Activated CD4-positive, CD25-positive, alpha-beta regulatory T cell treated with anti-CD3 and anti-CD28 coated beads, Interleukin-2, amount 50 U/mL, for 16 hours (primary cell): ENCODE data around the gene DUSP5.
A peak's percentile ranks its signal among the peaks of the same experiment; 100 is the strongest.
"Not testable (repeated sequence)": the region's sequence is repeated elsewhere in the genome, so short reads cannot be mapped to it uniquely, and the experiment has no call there.

ENCODE experiments used
- DNase-seq: peaks from one replicate; pipeline ENCODE4 v3.0.0-alpha.2; 2020; ENCODE audit warnings: low read depth, low spot score

Gene DUSP5

DNA sequence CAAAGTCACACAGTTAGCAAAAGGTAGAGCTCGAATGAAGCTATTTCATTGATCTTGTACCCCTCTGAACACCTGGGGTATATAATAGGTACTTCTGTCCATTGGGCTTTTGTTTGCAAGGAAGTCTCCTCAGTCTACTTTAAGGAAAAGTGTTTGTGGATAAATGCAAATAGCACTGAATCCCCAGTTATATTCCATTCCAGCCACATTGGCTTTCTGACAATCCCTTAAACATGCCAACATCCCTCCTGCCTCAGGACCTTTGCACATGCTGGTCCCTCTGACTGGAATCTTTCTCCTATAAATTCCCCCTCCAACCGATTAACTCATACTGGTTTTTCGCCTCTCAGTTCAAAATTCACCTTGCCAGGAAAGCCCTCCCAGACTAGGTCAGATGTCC, 17.1 kb downstream of the DUSP5 start:
- no peak for DNase-seq

- DNase-seq: no peak
Measured at GRCh38 chr10:110516815-110517492, 19.2 kb downstream of the DUSP5 start.

- no peak for DNase-seq
Measured at GRCh38 chr10:110522365-110522988, 24.8 kb downstream of the DUSP5 start.

DNA sequence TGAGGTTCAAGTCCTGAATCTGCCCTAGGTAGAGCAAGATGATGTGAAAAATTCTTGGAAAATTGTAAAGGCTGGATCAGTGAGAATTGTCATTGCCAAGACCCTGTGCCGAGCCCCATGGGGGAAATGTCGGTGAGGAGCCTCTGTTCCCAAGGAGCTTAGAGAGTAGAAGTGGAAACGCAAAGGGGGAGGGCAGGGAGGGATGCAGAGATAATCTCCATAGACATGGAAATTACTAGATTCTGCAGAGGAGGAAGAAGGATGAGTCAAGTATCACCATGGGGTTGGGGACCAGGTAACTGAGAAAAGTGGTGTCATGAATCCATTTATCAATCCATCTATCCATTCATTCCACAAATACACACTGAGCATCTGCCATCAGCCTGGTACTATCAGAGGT, 26.0 kb downstream of the DUSP5 start:
- no peak for DNase-seq

- DNase-seq: no peak
Measured at GRCh38 chr10:110524179-110524858, 26.6 kb downstream of the DUSP5 start.

- DNase-seq: no peak
Measured at GRCh38 chr10:110524859-110525232, 27.1 kb downstream of the DUSP5 start.

DNA sequence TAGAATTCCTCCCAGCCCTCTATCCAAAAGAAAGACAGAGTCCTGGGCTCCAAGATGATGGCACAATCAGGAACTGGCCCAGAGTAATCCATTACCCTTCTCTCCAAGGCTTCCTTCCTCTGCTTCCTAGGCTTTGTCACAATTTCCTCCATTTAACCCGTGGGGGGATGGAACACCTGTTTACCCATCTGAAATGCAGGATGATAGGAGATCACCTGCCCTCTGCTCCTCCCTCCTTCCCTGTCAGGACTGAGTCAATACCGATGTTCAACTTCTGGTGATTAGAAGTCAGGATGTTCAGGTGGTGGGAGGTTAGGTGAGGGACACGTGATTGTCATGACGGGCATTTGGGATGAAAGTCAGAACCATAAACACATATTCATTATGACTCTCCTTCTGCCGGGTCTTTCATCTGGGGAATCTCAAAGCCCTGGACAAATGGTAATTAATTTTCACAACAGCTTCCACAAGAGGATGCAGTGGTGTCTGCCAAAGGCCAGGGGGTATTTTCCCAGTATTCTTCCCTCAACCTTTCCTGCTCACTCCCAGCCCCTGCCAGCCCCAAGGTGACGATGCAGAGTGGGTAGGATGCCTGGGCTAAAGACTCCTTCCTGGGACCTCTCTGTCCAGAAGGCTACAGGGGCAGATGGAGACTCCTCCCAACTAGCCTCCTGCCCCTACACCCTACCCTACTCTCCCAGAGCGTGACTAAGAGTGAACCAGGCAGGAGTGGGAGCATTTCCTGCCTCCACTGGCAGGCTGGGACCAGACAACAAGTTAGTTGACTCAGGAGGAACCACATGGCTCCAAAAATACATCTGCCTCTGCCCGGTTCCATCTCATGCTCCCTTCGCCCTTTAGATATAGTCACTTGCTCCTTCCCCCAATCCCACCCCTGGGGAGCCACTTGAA, 27.9 kb downstream of the DUSP5 start:
- DNase-seq: no peak

DNA sequence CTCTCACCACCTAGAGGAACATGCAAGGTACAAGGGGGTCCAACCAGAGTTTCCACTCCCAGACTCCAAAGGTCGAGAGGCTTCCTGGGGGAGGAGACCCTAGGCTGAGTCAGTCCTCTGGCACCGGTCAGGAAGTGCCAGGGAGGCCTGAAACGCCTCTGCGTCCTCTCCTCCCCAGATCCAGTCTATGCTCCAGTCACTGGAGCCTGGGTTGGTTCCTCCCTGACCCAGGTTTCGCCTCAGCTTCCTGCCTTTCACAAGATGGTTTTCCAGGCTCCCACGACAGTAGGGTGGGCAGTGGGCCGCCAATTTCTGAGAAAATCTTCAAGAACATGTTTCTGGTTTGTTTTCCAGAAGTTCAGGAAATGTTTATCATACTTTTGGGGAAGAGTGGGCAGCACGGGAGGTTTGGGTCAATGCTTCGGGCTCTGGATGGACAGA, 30.0 kb downstream of the DUSP5 start:
- DNase-seq: no peak

GRCh38 chr10:110528224-110528996, 30.7 kb downstream of the DUSP5 start:
- DNase-seq: no peak

DNA sequence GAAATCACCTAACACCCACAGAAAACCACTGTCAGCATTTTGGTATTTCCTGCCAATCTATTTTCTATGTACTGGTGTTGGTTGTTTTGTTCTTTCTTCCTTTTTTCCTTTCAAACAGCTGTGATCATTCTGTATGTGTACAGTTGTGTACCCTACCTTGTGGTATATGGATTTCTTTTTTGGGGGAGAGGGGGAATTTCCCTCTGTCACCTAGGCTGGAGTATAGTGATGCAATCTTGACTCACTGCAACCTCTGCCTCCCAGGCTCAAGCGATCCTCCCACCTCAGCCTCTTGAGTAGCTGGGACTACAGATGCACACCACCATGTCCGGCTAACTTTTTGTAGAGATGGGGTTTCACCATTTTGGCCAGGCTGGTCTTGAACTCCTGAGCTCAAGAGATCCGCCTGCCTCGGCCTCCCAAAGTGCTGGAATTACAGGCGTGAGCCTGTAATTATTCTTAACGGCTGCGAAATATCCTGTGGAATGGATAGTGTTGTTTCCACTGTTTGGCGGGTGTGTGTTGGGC, 31.4 kb downstream of the DUSP5 start:
- not testable (repeated sequence) for DNase-seq

DNA sequence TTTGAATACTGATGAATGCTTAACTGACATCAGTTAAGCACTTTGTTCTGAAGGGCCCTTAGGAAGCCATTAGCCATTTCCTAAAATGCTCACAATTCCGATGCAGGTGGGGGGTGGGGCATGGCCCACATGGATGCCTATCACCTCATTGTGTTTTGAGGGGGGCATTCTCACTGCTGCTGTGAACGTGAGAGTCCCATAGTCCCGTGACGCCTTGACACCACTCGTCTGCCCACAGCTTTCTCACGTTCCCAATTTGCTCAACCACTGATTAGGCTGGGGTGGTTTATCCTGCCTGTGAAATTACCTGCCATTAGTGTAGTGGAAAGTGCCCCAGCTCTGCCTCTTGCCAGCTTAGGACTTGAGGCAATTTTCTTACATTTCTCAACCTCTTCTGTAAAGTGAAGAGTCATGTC, 31.9 kb downstream of the DUSP5 start:
- no peak for DNase-seq

DNA sequence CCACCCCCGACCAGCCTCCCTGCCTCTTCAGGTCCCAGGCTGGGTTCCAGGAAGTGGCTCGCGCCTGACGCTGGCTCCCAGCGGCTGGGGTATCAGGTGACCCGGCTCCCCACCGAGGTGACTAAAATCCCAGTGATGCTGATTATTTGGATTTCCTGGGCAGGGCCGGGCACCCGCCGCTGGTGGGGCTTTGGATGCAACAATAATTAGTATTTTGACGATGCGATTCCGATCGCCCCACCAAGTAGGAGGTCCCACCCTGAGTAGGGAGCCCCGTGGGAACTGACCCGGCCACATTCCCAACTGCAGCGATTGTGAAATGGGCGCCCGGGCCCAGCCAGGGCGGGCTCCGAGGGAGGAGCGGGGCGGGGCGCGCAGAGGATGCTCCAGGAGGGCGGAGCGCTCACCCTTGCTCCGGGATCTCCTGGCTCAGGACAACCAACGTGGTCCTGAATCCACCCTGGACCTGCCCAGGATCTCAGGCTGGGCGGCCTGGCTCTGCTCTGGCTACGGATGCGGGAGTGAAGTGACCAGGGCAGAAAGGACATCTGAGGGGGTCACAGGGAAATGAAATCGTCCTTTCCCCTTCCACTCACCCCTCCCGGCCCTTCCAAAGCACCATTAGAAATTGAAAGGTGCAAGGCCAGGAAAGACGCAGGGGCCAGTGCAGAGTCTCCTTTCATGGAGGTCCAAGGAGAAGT, 32.6 kb downstream of the DUSP5 start:
- no peak for DNase-seq

GRCh38 chr10:110531687-110532086, 34.0 kb downstream of the DUSP5 start:
- no peak for DNase-seq

DNA sequence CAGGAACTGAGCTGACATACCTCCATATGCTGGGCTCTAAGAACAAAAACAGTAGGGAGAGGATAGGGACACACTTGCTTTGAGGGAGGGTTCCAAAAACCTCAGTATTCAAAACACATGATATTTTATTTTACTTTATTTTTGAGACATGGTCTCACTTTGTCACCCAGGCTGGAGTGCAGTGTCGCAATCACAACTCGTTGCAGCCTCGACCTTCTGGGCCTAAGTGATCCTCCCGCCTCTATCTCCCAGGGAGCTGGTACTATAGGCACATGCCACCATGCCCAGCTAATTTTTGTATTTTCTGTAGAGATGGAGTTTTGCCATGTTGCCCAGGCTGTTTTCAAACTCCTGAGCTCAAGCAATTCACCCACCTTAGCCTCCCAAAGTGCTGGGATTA, 34.9 kb downstream of the DUSP5 start:
- DNase-seq: not testable (repeated sequence)

DNA sequence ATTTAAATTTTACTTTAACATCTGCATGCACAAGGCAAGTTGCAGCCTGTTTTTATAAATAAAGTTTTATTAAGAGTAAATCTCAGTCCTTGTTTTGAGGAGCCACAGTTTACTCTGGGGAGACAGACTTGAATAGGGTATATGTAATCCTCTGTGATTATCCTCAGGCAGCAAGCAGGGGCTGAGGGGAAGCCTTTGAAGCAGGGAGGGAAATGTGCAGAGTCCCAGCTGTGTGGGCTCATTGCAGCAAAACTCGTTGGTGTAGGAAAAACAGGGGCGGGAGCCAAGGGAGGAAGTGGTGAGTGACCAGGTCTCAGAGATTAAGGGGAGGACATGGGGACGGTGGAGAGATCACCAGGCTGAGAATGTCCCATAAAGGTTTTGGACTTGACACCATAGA, 35.4 kb downstream of the DUSP5 start:
- DNase-seq: no peak

- DNase-seq: no peak
Measured at GRCh38 chr10:110534571-110534970, 36.9 kb downstream of the DUSP5 start.

DNA sequence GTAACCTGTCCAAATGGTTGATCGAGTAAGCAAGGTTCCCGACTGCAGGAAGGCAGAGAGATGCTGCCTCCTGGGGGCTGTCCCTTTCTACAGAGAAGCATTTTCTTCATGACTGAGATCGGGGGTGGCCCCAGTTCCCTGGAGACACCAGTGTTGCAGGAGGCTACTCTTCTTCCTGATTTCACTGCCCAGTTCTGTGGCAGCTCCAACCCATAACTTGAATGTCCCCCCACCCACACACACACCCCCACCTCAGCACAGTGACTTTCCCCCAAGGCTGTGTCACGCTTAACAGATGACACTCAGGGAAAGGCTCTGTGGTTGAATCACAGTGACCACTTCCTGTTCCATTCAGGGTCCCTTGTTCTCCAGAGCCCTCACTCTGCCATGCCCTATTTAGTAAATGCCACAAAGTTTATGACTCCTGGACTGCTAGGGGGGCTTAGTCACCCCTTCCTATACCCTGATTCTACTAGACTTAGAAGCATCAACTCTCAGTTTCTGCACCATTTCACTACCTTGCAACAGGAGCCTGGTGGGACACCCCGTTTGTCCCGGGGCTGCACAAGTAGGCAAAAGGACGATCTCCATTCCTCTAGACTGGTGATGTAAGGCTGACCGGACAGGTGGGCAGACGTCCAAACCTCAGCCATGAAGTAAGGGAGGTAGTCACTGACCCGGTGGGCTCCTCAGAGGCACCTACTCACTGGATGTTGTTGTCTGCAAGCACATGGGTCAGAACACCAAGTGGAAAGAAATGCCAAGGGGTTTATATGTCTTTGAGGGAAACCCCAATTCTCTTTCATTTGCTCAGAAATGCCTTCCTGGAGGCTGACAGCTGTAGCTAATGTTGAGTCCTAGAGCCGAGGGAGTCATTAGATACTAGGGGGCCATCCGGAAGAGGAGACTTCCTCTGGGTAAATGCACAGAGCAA, 38.5 kb downstream of the DUSP5 start:
- peak; percentile 24 for DNase-seq

- DNase-seq: no peak
Measured at GRCh38 chr10:110539091-110539490, 41.4 kb downstream of the DUSP5 start.

GRCh38 chr10:110540031-110540430, 42.3 kb downstream of the DUSP5 start:
- no peak for DNase-seq
